ENCODE results near the gene CEP97.
A peak's percentile ranks its signal among the peaks of the same experiment; 100 is the strongest.

- TF ChIP-seq CTCF (IDR thresholded peaks at IDR 0.05; ENCODE audit: low read depth, low read length) (peak; percentile 30), EZH2phosphoT487 (IDR thresholded peaks at IDR 0.05; ENCODE audit: low read depth) (no peak)
Measured at GRCh38 chr3:101690972-101691371, 33.4 kb upstream of the CEP97 start.

Measured in OCI-LY3 (cell line).